SU-DHL-6 (cell line): ENCODE measurements around the gene CCM2.

ENCODE experiments used
- EZH2phosphoT487 ChIP-seq: fragments of 200-600 bp; sonication (generic), shearing (Covaris generic); conservative IDR thresholded peaks from 2 replicates; pipeline ENCODE4 v1.6.1; 2018; ENCODE audit warnings: mild to moderate bottlenecking, antibody characterized with exemption, low read length, moderate library complexity, mixed read lengths
- TF ChIP-seq, protein P1 (sequence below): fragments of 200-600 bp; sonication (generic); IDR thresholded peaks from one replicate; pipeline ENCODE4 v1.5.1; 2017; ENCODE audit warnings: antibody characterized with exemption, mild to moderate bottlenecking, low read length, moderate library complexity; ENCODE audit not compliant: insufficient read depth, poor library complexity, severe bottlenecking

DNA sequence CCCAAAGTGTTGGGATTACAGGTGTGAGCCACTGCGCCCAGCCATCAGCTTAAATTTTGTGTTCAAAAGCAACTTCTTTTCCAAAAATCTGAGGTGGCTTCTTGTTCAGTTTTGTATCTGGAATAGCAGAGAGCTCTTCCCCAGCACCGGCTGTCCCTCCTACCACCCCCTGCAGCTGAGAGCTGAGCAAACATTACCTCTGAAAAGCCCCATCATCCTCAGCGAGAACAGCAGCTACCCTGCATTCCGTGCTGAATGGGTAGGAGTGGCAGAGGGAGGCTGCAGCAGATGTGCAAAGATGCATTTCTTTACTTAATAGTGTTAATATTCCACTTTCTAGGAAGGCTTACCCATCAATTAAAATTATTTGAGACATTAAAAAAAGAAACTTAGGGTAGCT, 31.8 kb downstream of the CCM2 start:
- TF ChIP-seq, protein P1, sequence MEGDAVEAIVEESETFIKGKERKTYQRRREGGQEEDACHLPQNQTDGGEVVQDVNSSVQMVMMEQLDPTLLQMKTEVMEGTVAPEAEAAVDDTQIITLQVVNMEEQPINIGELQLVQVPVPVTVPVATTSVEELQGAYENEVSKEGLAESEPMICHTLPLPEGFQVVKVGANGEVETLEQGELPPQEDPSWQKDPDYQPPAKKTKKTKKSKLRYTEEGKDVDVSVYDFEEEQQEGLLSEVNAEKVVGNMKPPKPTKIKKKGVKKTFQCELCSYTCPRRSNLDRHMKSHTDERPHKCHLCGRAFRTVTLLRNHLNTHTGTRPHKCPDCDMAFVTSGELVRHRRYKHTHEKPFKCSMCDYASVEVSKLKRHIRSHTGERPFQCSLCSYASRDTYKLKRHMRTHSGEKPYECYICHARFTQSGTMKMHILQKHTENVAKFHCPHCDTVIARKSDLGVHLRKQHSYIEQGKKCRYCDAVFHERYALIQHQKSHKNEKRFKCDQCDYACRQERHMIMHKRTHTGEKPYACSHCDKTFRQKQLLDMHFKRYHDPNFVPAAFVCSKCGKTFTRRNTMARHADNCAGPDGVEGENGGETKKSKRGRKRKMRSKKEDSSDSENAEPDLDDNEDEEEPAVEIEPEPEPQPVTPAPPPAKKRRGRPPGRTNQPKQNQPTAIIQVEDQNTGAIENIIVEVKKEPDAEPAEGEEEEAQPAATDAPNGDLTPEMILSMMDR: no peak
- TF ChIP-seq EZH2phosphoT487: no peak
